GF-D8 (cell line): ENCODE data around the gene CLCN6.

ENCODE experiments used
- DNase-seq: peaks from one replicate; lab custom pipeline; 2025; lab: John Stamatoyannopoulos, UW

The CLCN6 gene

GRCh38 chr1:11805422-11806306 lies at the start of gene CLCN6, which contains the start of gene MTHFR:
CLCN6 (plus strand) TSS chr1:11806191; CDS start chr1:11806263, 72 bp downstream.
MTHFR (minus strand) TSS chr1:11805964; CDS start chr1:11803116, 2,848 bp downstream.
- DNase-seq, result peak; percentile 95

- DNase-seq, result no peak
These were observed 48.9 kb upstream of the CLCN6 start for GRCh38 chr1:11757047-11757446.

GRCh38 chr1:11759791-11760190 lies 46.2 kb upstream of the CLCN6 start:
- DNase-seq, result no peak

GRCh38 chr1:11761285-11761684 lies 44.7 kb upstream of the CLCN6 start:
- DNase-seq, result no peak

GRCh38 chr1:11761988-11762406 lies 44.0 kb upstream of the CLCN6 start, which contains the start of gene C1orf167:
C1orf167 (plus strand) TSS chr1:11762193; CDS start chr1:11764401, 2,208 bp downstream.
- DNase-seq, result no peak

- no peak for DNase-seq
These were observed 41.9 kb upstream of the CLCN6 start for GRCh38 chr1:11764115-11764514.

GRCh38 chr1:11764519-11764918 lies 41.5 kb upstream of the CLCN6 start:
- DNase-seq, result no peak

GRCh38 chr1:11765661-11766428 lies 40.1 kb upstream of the CLCN6 start:
- DNase-seq, result no peak

GRCh38 chr1:11766429-11766776 lies 39.6 kb upstream of the CLCN6 start:
- no peak for DNase-seq

GRCh38 chr1:11767922-11768704 lies 37.9 kb upstream of the CLCN6 start:
- no peak for DNase-seq

GRCh38 chr1:11768821-11769220 lies 37.2 kb upstream of the CLCN6 start:
- DNase-seq, result no peak

GRCh38 chr1:11769274-11769673 lies 36.7 kb upstream of the CLCN6 start:
- DNase-seq, result no peak

- no peak for DNase-seq
These were observed 36.0 kb upstream of the CLCN6 start for GRCh38 chr1:11770011-11770410.

GRCh38 chr1:11771481-11772043 lies 34.4 kb upstream of the CLCN6 start:
- DNase-seq, result no peak

GRCh38 chr1:11772458-11772857 lies 33.5 kb upstream of the CLCN6 start:
- DNase-seq, result no peak

- no peak for DNase-seq
These were observed 31.2 kb upstream of the CLCN6 start for GRCh38 chr1:11774753-11775152.

- no peak for DNase-seq
These were observed 28.2 kb upstream of the CLCN6 start for GRCh38 chr1:11777658-11778322.

GRCh38 chr1:11778336-11778735 lies 27.7 kb upstream of the CLCN6 start:
- no peak for DNase-seq

GRCh38 chr1:11778844-11779623 lies 27.0 kb upstream of the CLCN6 start:
- DNase-seq, result no peak

GRCh38 chr1:11779715-11780379 lies 26.1 kb upstream of the CLCN6 start:
- no peak for DNase-seq
